C4-2B (cell line): ENCODE measurements around the gene LKAAEAR1.
"Not testable (repeated sequence)": the region's sequence is repeated elsewhere in the genome, so short reads cannot be mapped to it uniquely, and the experiment has no call there.

Experiments
- H3K27ac ChIP-seq: fragments of 450-650 bp; 2 replicates; pipeline ENCODE4 v1.5.1; 2017
- ZFX ChIP-seq: fragments of 450-650 bp; IDR thresholded peaks from 2 replicates; pipeline ENCODE4 v1.6.1; 2017
- TF ChIP-seq, protein P1 (sequence below): fragments of 450-650 bp; conservative IDR thresholded peaks from 2 replicates; pipeline ENCODE4 v1.5.1; 2017; ENCODE audit warnings: mild to moderate bottlenecking

The LKAAEAR1 gene, protein sequence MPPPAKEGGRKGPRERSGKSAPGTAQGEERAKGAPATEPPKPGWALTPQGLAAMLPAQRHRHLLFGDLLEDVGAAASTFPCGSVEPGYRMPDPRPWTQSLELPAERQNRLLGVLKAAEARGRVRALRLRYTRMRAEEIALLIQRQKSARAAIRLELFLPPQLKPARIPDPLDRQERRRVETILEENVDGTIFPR

DNA sequence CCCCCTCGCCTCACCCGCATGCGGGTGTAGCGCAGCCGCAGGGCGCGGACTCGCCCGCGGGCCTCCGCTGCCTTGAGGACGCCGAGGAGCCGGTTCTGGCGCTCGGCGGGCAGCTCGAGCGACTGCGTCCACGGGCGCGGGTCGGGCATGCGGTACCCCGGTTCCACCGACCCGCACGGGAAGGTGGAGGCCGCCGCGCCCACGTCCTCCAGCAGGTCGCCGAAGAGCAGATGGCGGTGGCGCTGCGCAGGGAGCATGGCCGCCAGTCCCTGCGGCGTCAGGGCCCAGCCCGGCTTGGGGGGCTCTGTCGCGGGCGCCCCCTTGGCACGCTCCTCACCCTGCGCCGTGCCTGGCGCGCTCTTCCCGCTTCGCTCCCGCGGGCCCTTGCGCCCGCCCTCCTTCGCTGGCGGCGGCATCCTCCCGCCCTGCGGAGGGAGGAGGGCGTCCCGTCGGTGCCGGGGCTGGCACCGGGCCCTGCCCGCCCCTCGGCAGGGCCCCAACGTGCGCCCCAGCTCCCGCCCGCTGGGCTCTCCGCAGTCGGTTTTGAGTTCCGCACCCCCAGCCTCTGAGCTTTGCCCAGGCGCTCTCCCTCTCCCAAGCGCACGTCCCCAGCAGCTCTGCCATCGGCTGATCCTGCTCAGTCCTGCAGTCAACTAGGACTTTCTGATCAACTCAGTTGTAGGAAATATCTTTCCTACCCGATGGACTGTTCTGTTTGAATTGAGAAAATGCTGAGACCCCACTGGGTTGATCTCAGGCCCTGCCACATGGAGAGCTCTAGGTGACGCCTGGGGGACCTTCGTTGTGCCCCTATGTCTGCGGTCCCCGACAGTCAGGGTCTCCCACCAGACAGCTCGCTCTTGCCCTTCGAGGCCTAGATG, at the start of gene LKAAEAR1:
LKAAEAR1 (minus strand) TSS at position 595 of the 881 bp plus-strand sequence; CDS start at position 416, 179 bp downstream.
- TF ChIP-seq, protein P1, sequence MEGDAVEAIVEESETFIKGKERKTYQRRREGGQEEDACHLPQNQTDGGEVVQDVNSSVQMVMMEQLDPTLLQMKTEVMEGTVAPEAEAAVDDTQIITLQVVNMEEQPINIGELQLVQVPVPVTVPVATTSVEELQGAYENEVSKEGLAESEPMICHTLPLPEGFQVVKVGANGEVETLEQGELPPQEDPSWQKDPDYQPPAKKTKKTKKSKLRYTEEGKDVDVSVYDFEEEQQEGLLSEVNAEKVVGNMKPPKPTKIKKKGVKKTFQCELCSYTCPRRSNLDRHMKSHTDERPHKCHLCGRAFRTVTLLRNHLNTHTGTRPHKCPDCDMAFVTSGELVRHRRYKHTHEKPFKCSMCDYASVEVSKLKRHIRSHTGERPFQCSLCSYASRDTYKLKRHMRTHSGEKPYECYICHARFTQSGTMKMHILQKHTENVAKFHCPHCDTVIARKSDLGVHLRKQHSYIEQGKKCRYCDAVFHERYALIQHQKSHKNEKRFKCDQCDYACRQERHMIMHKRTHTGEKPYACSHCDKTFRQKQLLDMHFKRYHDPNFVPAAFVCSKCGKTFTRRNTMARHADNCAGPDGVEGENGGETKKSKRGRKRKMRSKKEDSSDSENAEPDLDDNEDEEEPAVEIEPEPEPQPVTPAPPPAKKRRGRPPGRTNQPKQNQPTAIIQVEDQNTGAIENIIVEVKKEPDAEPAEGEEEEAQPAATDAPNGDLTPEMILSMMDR, result peak; percentile 61; the same call in 1 of the 2 replicates
- TF ChIP-seq ZFX, result no peak
- H3K27ac ChIP-seq, result no peak within 1 kb of the TSS

DNA sequence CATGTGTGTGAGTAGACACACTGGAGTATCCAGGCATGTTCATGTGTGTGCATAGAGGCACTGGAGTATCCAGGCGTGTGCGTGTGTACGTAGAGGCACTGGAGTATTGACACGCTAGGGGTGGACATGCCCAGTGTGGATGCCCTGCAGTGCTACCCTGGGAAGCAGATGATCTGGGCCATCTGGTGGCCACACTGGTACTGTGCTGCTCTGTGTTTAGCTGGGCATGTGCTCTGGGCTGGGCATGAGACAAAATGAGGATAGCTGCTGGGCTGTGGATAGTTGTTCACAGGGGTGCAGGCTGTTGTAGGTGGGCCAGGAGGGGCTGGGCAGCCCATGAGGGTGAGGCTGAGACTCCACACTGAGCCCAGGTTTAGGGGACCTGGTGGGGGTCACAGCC, 47.2 kb upstream of the LKAAEAR1 start:
- no peak overlapping the region for H3K27ac ChIP-seq
- TF ChIP-seq, protein P1, result peak; percentile 41
- no peak for TF ChIP-seq ZFX

DNA sequence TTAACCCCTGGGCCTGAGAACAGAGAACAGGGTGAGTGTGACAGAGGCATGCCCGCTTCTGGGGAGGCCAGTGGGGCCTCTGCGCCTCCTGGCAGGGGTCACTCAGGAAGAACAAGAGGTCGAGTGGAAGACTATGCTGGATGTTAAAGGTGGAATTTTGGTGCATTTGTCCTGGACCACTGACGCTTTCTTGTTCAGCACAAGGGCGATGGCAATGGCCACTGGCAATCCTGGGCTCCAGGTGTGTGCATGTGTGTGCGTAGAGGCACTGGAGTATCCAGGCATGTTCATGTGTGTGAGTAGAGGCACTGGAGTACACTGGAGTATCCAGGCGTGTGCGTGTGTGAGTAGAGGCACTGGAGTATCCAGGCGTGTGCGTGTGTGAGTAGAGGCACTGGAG, 46.7 kb upstream of the LKAAEAR1 start:
- no peak overlapping the region for H3K27ac ChIP-seq
- TF ChIP-seq, protein P1, result no peak
- TF ChIP-seq ZFX, result no peak

DNA sequence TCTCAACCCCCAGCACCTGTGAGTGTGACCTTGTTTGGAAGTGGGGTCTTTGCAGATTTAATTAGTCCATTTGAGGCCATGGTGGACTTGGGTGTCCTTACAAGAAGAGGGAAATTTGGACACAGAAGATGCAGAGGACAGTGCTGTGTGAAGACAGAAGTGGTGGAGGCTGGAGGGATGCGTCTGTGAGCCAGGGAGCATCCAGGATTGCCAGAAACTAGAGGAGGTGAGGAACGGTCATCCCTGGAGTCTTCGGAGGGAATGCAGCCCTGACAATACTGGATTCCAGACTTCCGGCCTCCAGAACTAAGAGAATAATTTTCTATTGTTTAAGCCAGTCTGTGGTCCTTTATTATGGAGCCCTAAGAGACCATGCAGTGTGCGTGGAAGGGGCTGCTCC, 46.1 kb upstream of the LKAAEAR1 start:
- no peak overlapping the region for H3K27ac ChIP-seq
- TF ChIP-seq, protein P1, result no peak
- TF ChIP-seq ZFX, result no peak

DNA sequence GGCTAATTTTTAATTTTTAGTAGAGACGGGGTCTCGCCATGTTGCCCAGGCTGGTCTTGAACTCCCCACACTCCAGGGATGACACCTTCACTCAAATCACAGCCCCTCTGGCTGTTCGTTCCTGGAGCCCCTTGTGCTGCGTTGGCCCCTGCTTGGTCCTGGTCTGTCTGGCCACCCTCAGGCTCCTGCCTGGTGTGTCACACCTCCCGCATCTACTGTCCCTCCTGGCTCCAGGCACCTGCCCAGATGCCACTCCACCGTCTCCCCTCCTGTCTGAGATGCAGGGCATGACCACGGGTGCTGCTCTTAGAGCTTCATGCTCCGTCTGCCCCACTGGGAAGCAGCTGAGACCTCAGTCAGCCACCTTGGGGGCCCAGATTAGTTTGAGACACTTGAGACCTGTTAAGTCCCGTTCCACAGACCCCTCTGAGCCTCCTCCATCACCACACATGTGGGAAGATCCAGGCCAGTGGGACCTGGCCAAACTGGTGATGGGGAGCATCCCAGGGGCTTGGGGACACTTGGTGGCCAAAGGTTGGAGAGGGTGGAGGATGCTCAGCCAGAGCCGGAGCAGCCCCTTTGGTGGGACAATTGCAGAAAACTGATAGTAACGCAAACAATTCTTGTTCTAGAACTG, 45.1 kb upstream of the LKAAEAR1 start:
- H3K27ac ChIP-seq, result no peak overlapping the region
- TF ChIP-seq ZFX, result no peak
- TF ChIP-seq, protein P1, result no peak

DNA sequence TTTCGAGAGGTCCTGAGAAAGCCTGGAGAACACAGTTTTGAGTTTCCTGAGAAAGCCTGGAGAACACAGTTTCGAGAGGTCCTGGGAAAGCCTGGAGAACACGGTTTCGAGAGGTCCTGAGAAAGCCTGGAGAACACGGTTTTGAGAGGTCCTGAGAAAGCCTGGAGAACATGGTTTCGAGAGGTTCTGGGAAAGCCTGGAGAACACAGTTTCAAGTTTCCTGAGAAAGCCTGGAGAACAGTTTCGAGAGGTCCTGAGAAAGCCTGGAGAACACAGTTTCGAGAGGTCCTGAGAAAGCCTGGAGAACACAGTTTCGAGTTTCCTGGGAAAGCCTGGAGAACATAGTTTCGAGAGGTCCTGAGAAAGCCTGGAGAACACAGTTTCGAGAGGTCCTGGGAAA, 39.3 kb upstream of the LKAAEAR1 start:
- H3K27ac ChIP-seq, result not testable (repeated sequence)

DNA sequence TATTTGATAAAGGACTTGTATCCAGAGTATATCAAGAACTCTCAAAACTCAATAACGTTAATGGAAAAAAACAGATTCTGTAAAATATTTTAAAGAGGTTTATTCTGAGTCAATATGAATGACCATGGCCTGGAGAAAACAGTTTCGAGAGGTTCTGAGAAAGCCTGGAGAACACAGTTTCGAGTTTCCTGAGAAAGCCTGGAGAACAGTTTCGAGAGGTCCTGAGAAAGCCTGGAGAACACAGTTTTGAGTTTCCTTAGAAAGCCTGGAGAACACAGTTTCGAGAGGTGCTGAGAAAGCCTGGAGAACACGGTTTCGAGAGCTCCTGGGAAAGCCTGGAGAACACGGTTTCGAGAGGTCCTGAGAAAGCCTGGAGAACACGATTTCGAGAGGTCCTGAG, 38.7 kb upstream of the LKAAEAR1 start:
- not testable (repeated sequence) for H3K27ac ChIP-seq

DNA sequence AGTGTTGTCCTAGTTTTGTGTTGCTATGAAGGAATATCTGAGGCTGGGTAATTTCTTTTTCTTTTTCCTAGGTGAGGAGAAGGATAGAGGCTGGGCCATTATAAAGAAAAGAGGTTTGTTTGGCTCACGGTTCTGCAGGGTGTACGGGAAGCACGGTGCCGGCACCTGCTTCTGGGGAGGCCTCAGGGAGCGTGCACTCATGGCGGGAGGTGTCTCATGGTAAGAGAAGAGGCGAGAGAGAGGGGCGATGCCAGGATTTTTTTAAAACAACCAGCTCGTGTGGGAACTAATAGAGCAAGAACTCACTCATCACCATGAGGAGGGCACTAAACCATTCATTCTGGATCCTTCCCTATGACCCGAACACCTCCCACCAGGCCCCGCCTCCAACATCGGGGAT, 37.4 kb upstream of the LKAAEAR1 start:
- TF ChIP-seq ZFX, result no peak
- TF ChIP-seq, protein P1, result no peak
- no peak overlapping the region for H3K27ac ChIP-seq
